Spleen (tissue), 11 donors: Measurements from ENCODE around the gene SLIT1. TPM values are rescaled to one million over a fixed set of nuclear protein-coding genes. Genes with fewer than 3 reads are reported as not detected.

ENCODE experiments used
- DNase-seq: peaks from one replicate; pipeline ENCODE4 v3.0.0-alpha.2; 2020
- H3K27ac ChIP-seq, 8 donors: fragments of 200-600 bp; sonication (generic) in 7 of 8; 1 replicate in 4 of 8; 2 replicates in 4 of 8; pipeline versions ENCODE4 v1.5.0 to v1.8.0; 2016 to 2021; ENCODE audit warnings: inconsistent platforms in 4 of 8, mild to moderate bottlenecking in 4 of 8, moderate library complexity in 1 of 8
- H3K27me3 ChIP-seq, 7 donors: fragments of 200-600 bp; sonication (generic) in 6 of 7; replicated peaks in 1 of 7; 1 replicate in 4 of 7; 2 replicates in 3 of 7; pipeline versions ENCODE4 v1.5.0 to v1.8.0; 2016 to 2021; ENCODE audit warnings: inconsistent platforms in 3 of 7, mild to moderate bottlenecking in 1 of 7
- H3K36me3 ChIP-seq, 6 donors: fragments of 200-600 bp; sonication (generic) in 5 of 6; 1 replicate in 4 of 6; 2 replicates in 2 of 6; pipeline versions ENCODE4 v1.5.0 to v1.8.0; 2016 to 2021; ENCODE audit warnings: inconsistent platforms in 2 of 6
- H3K4me1 ChIP-seq, 6 donors: fragments of 200-600 bp; sonication (generic) in 5 of 6; 1 replicate in 3 of 6; 2 replicates in 3 of 6; pipeline versions ENCODE4 v1.5.0 to v1.8.0; 2016 to 2021; ENCODE audit warnings: inconsistent platforms in 3 of 6
- H3K4me3 ChIP-seq, 8 donors: fragments of 200-600 bp; sonication (generic) in 7 of 8; 1 replicate in 4 of 8; 2 replicates in 4 of 8; pipeline versions ENCODE4 v1.5.0 to v1.8.0; 2016 to 2021; ENCODE audit warnings: inconsistent platforms in 4 of 8, mild to moderate bottlenecking in 4 of 8, moderate library complexity in 2 of 8
- H3K9me3 ChIP-seq, 8 donors: fragments of 200-600 bp; sonication (generic) in 7 of 8; 1 replicate in 4 of 8; 2 replicates in 4 of 8; pipeline versions ENCODE4 v1.5.0 to v1.8.0; 2016 to 2021; ENCODE audit warnings: inconsistent platforms in 4 of 8
- POLR2A ChIP-seq, 3 donors: fragments of 450-650 bp; IDR thresholded peaks; one replicate each; pipeline ENCODE4 v1.5.1; 2017; ENCODE audit warnings: antibody characterized with exemption in 3 of 3, mild to moderate bottlenecking in 1 of 3
- POLR2AphosphoS5 ChIP-seq, 3 donors: sonication (generic); formaldehyde crosslinking; IDR thresholded peaks; one replicate each; pipeline ENCODE4 v1.5.1; 2017; ENCODE audit warnings: antibody characterized with exemption in 3 of 3
- WGBS, 5 donors: extraction: QIAGEN DNeasy Blood & Tissue Kit in 3 of 5; methylation state at CpG; one replicate each; pipeline versions ENCODE4 v1.1.5 to v1.1.7; 2013 to 2018; 5-methylcytosine and 5-hydroxymethylcytosine counted together
- intact Hi-C: fragments of 100-400 bp; cut with DNase I; formaldehyde crosslinking; loops from one replicate; pipeline ENCODE4 v1.15.0; 2023; ENCODE audit warnings: low total_unique reads
- polyA plus RNA-seq, 3 donors: library from polyadenylated mRNA; stranded (reverse); fragments of 200-250 nt; gene quantifications; one replicate each; pipeline ENCODE4 v1.2.1, GENCODE V29; 2013
- total RNA-seq, 7 donors: library from RNA; depleted of rRNA in 3 of 7; stranded (reverse); fragments of >200 nt in 3 of 7; fragmentation: NEBNext Ultra II Directional in 4 of 7; extraction: Animal tissue kit (Norgen Biotek cat#: 25700) in 4 of 7; gene quantifications; one replicate each; pipeline versions ENCODE4 v1.1.0 to v1.2.1, GENCODE V29; 2016 to 2021
- TF ChIP-seq, protein P1 (sequence below), 11 experiments: fragments of 200-600 bp in 7 of 11; fragments of 450-650 bp in 4 of 11; sonication (generic) in 4 of 11; IDR thresholded peaks in 8 of 11; conservative IDR thresholded peaks in 3 of 11; 1 replicate in 7 of 11; 2 replicates in 4 of 11; pipeline versions ENCODE4 v1.4.0 to v1.8.0; 2016 to 2021; ENCODE audit warnings: antibody characterized with exemption in 11 of 11, inconsistent platforms in 4 of 11, mild to moderate bottlenecking in 1 of 11
- donor health status: healthy with polysubstance abuse.
- donor health status: DM: no; HTN: no; CAD: no; lungs with moderate emphysema.
- donor health status: DM: no; HTN: no; CAD: no.
- donor health status: Bipolar disorder and iron deficiency.
- donor health status: healthy.
- donor health status: DM: no; HTN: no; CAD: no.
- donor health status: DM: yes; HTN: yes; CAD: no.

SLIT1 gene
- total and polyA plus RNA-seq, 10 donors: 0.11 to 0.82 (median 0.52) TPM

DNA sequence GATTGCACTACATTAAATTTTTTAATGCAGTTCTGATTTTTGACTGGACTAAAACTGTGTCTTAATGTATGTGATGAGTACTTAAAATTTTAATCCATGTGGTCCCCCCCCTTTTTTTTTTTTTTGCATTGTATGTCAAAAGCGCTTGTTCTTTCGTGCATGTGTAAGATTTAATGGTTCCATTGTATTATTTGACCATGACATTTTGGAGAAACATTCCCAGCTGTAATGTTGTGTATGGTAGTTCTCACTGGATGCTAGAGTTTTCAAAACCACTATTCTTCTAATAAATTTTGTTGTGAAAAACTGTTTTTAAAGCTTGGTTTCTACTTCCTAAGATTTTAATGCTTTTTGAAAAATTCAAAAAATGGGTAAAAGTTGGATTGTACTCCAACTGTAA is 221.6 kb downstream of the SLIT1 start:
- Histone ChIP-seq H3K9me3 (no peaks in the 10 kb centered on the region), H3K4me1 (no peaks in the 10 kb centered on the region), H3K27me3 (no peaks in the 10 kb centered on the region), H3K27ac (no peak overlapping the region), H3K4me3 (no peak overlapping the region), H3K36me3 (peaks cover 0 to 30% (median 9%) of the 10 kb centered on the region in 6 donors)
- intact Hi-C loops: no loop called here
- WGBS, 5 donors: 89 to 100% (median 98%) methylated on average over 2 of the region's 2 CpGs
- TF ChIP-seq POLR2AphosphoS5 (IDR thresholded peaks at IDR 0.05) (no peak), POLR2A (IDR thresholded peaks at IDR 0.05) (no peak)
- TF ChIP-seq, protein P1, sequence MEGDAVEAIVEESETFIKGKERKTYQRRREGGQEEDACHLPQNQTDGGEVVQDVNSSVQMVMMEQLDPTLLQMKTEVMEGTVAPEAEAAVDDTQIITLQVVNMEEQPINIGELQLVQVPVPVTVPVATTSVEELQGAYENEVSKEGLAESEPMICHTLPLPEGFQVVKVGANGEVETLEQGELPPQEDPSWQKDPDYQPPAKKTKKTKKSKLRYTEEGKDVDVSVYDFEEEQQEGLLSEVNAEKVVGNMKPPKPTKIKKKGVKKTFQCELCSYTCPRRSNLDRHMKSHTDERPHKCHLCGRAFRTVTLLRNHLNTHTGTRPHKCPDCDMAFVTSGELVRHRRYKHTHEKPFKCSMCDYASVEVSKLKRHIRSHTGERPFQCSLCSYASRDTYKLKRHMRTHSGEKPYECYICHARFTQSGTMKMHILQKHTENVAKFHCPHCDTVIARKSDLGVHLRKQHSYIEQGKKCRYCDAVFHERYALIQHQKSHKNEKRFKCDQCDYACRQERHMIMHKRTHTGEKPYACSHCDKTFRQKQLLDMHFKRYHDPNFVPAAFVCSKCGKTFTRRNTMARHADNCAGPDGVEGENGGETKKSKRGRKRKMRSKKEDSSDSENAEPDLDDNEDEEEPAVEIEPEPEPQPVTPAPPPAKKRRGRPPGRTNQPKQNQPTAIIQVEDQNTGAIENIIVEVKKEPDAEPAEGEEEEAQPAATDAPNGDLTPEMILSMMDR (IDR thresholded peaks at IDR 0.05 in 8 of 11, conservative IDR thresholded peaks at IDR 0.05 in 3 of 11): no peak
- no peak for DNase-seq

DNA sequence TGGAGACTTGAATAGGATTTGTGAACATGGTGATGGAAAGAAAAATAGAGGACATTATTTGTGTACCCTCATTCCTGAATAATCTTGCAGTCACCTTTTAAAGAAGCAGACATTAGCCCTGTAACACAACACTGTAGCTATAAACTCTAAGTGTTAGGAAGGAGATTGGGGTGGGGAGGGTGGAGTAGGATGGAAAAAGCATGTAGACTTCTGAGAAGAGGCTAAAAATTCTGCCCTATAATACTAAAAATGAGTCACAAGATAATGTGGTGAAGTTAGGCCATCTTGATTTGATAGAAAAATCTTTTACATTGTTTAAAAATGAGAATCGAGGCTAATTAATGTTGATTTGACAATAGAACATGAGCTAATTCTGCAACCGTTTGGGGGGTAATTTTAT is 224.9 kb downstream of the SLIT1 start:
- H3K36me3 ChIP-seq: peaks cover 0 to 51% (median 22%) of the 10 kb centered on the region in 6 donors
- no peaks in the 10 kb centered on the region for H3K9me3 ChIP-seq
- no peaks in the 10 kb centered on the region for H3K4me1 ChIP-seq
- H3K27me3 ChIP-seq: no peaks in the 10 kb centered on the region
- H3K27ac ChIP-seq: no peak overlapping the region
- no peak for DNase-seq
- TF ChIP-seq, protein P1 (IDR thresholded peaks at IDR 0.05 in 8 of 11, conservative IDR thresholded peaks at IDR 0.05 in 3 of 11): no peak
- TF ChIP-seq POLR2A (IDR thresholded peaks at IDR 0.05): no peak
- H3K4me3 ChIP-seq: no peak overlapping the region
- WGBS, 5 donors: 91 to 100% (median 93%) methylated on average over 2 of the region's 2 CpGs
- intact Hi-C loops: no loop called here

DNA sequence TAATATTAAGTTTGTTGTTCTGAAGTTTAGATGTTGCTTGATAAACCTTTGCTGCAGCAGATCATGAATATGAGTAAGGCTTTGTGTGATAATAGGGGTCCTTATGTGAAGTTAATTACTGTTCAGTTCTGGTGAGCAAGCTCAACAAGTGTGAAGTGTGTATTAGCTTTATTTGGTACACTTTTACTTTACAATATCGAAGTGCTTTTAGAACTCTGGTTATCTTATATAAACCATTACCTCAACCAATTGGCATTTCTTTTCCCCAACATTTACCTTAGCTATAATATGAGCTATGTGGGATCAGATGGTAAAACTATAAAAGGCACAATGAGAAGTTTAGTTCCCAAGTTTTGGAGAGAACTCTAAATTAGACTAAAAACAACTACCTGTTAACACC is 226.0 kb downstream of the SLIT1 start:
- no peaks in the 10 kb centered on the region for H3K4me1 ChIP-seq
- intact Hi-C loops: no loop called here
- DNase-seq: no peak
- no peak overlapping the region for H3K27ac ChIP-seq
- H3K9me3 ChIP-seq: no peaks in the 10 kb centered on the region
- H3K4me3 ChIP-seq: no peak overlapping the region
- no peaks in the 10 kb centered on the region for H3K27me3 ChIP-seq
- WGBS, 5 donors: 94 to 98% (median 98%) methylated on average over 1 of the region's 1 CpG
- H3K36me3 ChIP-seq: peaks cover 0 to 62% (median 33%) of the 10 kb centered on the region in 6 donors
- TF ChIP-seq POLR2AphosphoS5 (IDR thresholded peaks at IDR 0.05) (no peak), POLR2A (IDR thresholded peaks at IDR 0.05) (no peak)
- TF ChIP-seq, protein P1 (IDR thresholded peaks at IDR 0.05 in 8 of 11, conservative IDR thresholded peaks at IDR 0.05 in 3 of 11): no peak

DNA sequence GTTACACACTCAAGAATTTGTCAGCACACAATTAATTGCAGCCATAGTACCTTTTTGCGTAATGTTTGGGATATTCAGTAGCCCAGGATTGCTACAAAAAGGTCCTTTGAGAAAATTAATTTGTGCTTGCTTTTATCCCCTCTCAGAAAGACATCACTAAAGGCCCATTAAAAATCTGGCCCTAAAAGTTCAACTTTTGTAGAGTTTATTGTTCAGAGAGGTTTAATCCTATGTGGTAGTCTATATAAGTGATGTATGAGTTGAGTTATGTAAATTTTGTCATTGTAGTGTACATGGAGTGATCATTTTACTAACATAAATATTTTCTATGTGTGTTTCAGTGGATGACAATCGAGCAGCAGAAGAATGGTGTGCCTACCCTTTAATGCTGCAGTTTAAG is 227.7 kb downstream of the SLIT1 start:
- DNase-seq: no peak
- Histone ChIP-seq H3K4me1 (no peaks in the 10 kb centered on the region), H3K36me3 (peaks cover 0 to 76% (median 35%) of the 10 kb centered on the region in 6 donors), H3K9me3 (no peaks in the 10 kb centered on the region), H3K27ac (no peak overlapping the region), H3K4me3 (no peak overlapping the region), H3K27me3 (no peaks in the 10 kb centered on the region)
- TF ChIP-seq POLR2A (IDR thresholded peaks at IDR 0.05) (no peak), POLR2AphosphoS5 (IDR thresholded peaks at IDR 0.05) (no peak)
- TF ChIP-seq, protein P1 (IDR thresholded peaks at IDR 0.05 in 8 of 11, conservative IDR thresholded peaks at IDR 0.05 in 3 of 11): no peak
- intact Hi-C loops: no loop called here
- WGBS, 5 donors: 95 to 100% (median 98%) methylated on average over 2 of the region's 2 CpGs
